ENCODE results near the gene ETV1. TPM values are rescaled to one million over a fixed set of nuclear protein-coding genes. Genes with fewer than 3 reads are reported as not detected.

The ETV1 gene
- total and polyA plus RNA-seq, 9 of the 15 experiments (the other 6 are each of a cell fraction or from before 2014, with no cell fraction given): 7.2 to 27.4 (median 14.0) TPM

DNA sequence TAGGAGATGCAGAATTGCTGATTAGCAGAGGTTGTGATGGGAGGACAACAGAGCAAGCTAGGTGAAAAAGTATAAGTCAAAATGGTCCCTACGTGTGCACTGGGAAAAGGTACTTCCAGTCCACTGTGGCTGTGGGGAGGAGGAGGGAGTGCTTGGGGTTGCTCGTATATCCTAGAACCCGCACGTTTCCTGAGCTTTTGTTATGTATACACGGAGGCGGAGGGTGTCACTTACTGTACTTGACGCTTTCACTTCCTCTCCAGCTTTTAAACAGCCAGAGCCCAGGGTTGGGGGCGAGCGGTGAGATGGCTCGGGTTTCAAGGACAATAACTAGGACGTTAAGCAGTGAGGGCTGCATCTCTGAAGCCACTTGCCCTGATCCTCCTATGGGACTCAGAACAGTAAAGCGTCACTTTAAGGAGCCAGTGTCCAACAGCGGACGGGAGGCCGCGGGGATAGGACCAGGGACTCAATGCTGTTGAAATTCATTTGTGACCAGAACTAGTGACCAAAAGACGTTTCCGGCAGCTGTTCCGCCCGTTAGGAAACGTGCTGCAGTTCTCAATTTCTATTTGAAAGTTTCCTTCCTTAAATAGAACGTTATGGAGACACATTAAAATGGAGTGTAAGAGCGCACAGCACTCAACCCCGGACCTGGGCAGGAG, 985 bp upstream of the ETV1 start (continued):
- no peak for TF ChIP-seq JUN (IDR thresholded peaks at IDR 0.05; ENCODE audit: borderline replicate concordance, low read depth, low read length)
- no peak for TF ChIP-seq JUN (CRISPR knock-in tag; IDR thresholded peaks at IDR 0.05; ENCODE audit: borderline replicate concordance)
- no peak for TF ChIP-seq HDGF (IDR thresholded peaks at IDR 0.05)
- TF ChIP-seq, protein P1, sequence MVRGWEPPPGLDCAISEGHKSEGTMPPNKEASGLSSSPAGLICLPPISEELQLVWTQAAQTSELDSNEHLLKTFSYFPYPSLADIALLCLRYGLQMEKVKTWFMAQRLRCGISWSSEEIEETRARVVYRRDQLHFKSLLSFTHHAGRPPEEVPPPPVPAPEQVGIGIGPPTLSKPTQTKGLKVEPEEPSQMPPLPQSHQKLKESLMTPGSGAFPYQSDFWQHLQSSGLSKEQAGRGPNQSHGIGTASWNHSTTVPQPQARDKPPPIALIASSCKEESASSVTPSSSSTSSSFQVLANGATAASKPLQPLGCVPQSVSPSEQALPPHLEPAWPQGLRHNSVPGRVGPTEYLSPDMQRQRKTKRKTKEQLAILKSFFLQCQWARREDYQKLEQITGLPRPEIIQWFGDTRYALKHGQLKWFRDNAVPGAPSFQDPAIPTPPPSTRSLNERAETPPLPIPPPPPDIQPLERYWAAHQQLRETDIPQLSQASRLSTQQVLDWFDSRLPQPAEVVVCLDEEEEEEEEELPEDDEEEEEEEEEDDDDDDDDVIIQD (CRISPR knock-in tag; IDR thresholded peaks at IDR 0.05): no peak
- TF ChIP-seq NFYB (IDR thresholded peaks at IDR 0.05; ENCODE audit: extremely low read depth, insufficient read length): no peak
- no peak for TF ChIP-seq HDAC3 (IDR thresholded peaks at IDR 0.05; ENCODE audit: borderline replicate concordance, partially characterized antibody)
- TF ChIP-seq, protein P2, sequence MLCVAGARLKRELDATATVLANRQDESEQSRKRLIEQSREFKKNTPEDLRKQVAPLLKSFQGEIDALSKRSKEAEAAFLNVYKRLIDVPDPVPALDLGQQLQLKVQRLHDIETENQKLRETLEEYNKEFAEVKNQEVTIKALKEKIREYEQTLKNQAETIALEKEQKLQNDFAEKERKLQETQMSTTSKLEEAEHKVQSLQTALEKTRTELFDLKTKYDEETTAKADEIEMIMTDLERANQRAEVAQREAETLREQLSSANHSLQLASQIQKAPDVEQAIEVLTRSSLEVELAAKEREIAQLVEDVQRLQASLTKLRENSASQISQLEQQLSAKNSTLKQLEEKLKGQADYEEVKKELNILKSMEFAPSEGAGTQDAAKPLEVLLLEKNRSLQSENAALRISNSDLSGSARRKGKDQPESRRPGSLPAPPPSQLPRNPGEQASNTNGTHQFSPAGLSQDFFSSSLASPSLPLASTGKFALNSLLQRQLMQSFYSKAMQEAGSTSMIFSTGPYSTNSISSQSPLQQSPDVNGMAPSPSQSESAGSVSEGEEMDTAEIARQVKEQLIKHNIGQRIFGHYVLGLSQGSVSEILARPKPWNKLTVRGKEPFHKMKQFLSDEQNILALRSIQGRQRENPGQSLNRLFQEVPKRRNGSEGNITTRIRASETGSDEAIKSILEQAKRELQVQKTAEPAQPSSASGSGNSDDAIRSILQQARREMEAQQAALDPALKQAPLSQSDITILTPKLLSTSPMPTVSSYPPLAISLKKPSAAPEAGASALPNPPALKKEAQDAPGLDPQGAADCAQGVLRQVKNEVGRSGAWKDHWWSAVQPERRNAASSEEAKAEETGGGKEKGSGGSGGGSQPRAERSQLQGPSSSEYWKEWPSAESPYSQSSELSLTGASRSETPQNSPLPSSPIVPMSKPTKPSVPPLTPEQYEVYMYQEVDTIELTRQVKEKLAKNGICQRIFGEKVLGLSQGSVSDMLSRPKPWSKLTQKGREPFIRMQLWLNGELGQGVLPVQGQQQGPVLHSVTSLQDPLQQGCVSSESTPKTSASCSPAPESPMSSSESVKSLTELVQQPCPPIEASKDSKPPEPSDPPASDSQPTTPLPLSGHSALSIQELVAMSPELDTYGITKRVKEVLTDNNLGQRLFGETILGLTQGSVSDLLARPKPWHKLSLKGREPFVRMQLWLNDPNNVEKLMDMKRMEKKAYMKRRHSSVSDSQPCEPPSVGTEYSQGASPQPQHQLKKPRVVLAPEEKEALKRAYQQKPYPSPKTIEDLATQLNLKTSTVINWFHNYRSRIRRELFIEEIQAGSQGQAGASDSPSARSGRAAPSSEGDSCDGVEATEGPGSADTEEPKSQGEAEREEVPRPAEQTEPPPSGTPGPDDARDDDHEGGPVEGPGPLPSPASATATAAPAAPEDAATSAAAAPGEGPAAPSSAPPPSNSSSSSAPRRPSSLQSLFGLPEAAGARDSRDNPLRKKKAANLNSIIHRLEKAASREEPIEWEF (CRISPR knock-in tag; IDR thresholded peaks at IDR 0.05): no peak
- TF ChIP-seq HMGN3 (IDR thresholded peaks at IDR 0.05; ENCODE audit: borderline replicate concordance, extremely low read depth, insufficient read length, low read depth, low read length): no peak
- TF ChIP-seq MTA2 (IDR thresholded peaks at IDR 0.05; ENCODE audit: low read depth): no peak
- TF ChIP-seq ARID2 (IDR thresholded peaks at IDR 0.05): no peak
- TF ChIP-seq PYGO2 (tag; IDR thresholded peaks at IDR 0.05): no peak
- no peak for TF ChIP-seq KLF16 (IDR thresholded peaks at IDR 0.05)
- no peak for TF ChIP-seq MYC (IDR thresholded peaks at IDR 0.05; ENCODE audit: low read depth, low read length)
- TF ChIP-seq MYC (CRISPR knock-in tag; IDR thresholded peaks at IDR 0.05; ENCODE audit: borderline replicate concordance, low read depth): no peak
- TF ChIP-seq SLC30A9 (CRISPR knock-in tag; IDR thresholded peaks at IDR 0.05): no peak
- TF ChIP-seq RBM25 (IDR thresholded peaks at IDR 0.05; ENCODE audit: low read depth, low read length, severe bottlenecking): no peak
- TF ChIP-seq ATF1 (CRISPR knock-in tag; IDR thresholded peaks at IDR 0.05): no peak
- no peak for TF ChIP-seq ATF1 (tag; IDR thresholded peaks at IDR 0.05)
- TF ChIP-seq PHF8 (IDR thresholded peaks at IDR 0.05; ENCODE audit: borderline replicate concordance, low read length): no peak; the same call in none of the 2 replicates
- TF ChIP-seq TBL1XR1 (IDR thresholded peaks at IDR 0.05; ENCODE audit: low read length in 2 of 2): 0 out of 4 replicates have a peak, but pooled peaks of 1 of the 2 experiments have one; percentile 19
- TF ChIP-seq ZNF311 (CRISPR knock-in tag; IDR thresholded peaks at IDR 0.05): no peak
- no peak for TF ChIP-seq ADNP (tag; IDR thresholded peaks at IDR 0.05)
